ENCODE results near the gene PUM1.

The PUM1 gene

GRCh38 chr1:30988045-30988444, 77.5 kb downstream of the PUM1 start:
- no peak for TF ChIP-seq CTCF (conservative IDR thresholded peaks at IDR 0.05)
- H3K27ac ChIP-seq, result no peak overlapping the region

DNA sequence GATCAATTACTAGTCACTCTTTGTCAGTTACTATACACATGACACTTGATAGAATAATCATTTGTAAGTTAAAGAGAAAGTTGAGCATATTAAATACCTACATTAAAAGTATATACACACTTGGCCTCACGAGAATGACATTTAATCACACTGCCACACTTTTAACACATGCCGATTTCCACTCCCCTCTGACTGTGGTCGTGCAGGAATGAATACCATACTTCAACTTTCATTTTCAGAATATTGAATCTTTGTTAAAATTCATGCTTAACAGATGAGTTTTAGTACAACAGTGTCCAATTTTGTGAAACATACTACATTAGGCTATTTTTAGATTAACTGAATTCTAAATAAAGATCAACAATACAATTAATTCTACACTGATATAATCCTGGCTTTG, 78.8 kb downstream of the PUM1 start:
- H3K27ac ChIP-seq, result no peak overlapping the region
- TF ChIP-seq CTCF (conservative IDR thresholded peaks at IDR 0.05), result no peak

DNA sequence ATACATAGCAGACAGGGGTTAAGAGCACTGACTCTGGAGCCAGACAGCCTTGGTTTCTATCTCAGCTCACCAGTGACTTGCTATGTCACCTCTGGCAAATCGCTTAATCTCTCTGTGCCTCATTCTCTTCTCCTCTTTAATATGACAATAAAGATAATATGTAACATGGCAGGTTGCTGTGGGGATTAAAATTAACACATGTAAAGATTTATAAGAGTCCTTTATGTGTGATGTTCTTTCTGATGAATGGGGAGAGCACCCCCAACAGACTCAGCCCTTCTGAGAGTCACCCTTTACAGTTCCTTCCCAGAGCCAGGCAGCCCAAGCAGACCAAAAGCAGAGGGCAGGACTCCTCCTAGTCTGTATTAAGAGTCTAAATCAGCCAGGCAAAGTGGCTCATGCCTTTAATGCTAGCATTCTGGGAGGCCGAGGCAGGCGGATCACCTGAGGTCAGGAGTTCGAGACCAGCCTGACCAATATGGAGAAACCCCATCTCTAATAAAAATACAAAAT, 80.5 kb downstream of the PUM1 start:
- no peak for TF ChIP-seq CTCF (conservative IDR thresholded peaks at IDR 0.05)
- peak overlapping the region; percentile 53 for H3K27ac ChIP-seq

DNA sequence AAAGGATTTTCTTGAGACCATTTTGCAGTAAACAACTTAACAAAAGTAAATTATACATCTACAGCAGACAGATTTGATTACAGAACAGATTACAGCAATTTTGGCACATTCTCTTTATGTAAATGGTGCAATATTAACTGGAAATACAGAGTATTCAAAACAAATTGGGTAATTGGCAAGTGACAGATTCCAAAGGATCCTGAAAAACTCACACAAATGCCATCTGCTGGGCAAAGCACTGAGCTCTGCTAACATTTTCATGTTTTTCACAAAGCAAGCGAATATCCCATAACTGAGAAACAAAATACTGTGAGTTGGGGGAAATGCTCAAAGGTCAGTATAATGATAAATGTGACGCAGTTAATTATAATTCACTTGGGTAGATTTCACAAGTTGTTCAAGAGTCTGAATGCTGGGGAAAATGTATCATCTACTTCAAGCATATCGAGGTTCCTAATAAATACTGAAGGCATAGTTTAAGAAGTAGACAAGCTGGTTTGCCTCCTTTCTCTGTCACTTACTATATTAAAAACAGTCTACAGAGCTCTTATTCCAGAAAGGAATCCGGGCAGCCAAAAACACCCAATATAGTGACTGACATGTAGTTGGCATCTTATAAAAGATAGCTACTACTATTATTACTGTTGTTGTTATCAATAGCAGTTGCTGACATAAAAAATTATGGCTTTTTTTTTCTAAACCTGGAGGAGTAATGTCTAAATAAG, 81.2 kb downstream of the PUM1 start:
- H3K27ac ChIP-seq, result peak overlapping the region; percentile 53
- TF ChIP-seq CTCF (conservative IDR thresholded peaks at IDR 0.05), result peak; percentile 36

- no peak for TF ChIP-seq CTCF (conservative IDR thresholded peaks at IDR 0.05)
- H3K27ac ChIP-seq, result no peak overlapping the region
Observed at GRCh38 chr1:30982937-30983336, 82.6 kb downstream of the PUM1 start.

GRCh38 chr1:30982431-30982830, 83.1 kb downstream of the PUM1 start:
- no peak overlapping the region for H3K27ac ChIP-seq
- TF ChIP-seq CTCF (conservative IDR thresholded peaks at IDR 0.05), result no peak

- H3K27ac ChIP-seq, result no peak overlapping the region
- TF ChIP-seq CTCF (conservative IDR thresholded peaks at IDR 0.05), result no peak
Observed at GRCh38 chr1:30981172-30981571, 84.3 kb downstream of the PUM1 start.

All from VCaP (cell line).